ENCODE results near the gene KSR2.

Gene KSR2

DNA sequence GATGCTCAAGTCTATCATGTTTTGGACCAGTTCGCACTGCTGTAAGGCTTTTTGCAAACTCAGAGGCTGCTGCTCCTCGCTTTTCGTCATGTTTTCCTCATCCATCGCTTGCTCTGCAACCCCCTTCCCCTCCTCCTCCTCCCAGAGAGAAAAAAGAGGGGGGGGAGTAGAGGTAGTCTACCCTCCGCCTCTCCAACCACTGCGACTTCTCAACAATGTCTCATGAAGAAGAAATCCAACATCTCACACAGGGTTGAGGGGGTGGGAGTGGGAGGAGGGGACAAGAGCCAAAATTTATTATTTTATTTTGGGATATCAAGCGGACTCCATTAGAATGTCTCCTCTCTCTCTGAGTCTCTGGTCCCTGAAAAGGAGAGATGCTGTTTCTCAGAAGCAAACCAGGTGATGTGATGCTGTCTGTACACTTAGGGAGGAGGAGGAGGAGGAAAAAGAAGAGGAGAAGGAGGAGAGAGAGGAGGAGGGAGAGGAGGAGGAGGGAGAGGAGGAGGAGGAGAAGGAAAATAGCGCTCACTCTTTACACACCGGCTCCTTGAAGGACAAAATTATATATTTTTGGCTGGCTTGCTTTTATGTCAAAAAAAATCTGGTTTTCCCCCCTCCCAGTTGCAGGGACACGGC is 520 bp downstream of the KSR2 start:
- no peak for DNase-seq (ENCODE audit: low spot score)
- FAIRE-seq: no peak

DNA sequence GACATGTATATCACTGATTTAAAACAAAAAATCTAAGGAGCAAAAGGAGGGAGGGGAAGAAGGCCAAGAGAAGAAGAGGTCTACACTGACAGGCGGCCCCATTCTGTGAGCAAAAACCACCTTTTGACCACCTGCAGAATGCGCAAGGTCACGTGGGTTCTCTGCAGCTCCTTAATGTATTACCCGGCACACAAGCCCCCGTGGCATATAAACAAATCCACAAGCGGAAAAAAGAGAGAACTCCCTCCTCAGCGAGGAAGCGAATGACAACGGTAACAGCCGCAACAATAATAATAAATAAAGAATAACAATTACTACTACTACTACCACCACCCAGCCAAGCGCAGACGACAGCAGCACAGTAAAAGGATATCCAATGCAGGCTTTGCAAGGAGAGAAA is 1.3 kb downstream of the KSR2 start:
- no peak for FAIRE-seq

DNA sequence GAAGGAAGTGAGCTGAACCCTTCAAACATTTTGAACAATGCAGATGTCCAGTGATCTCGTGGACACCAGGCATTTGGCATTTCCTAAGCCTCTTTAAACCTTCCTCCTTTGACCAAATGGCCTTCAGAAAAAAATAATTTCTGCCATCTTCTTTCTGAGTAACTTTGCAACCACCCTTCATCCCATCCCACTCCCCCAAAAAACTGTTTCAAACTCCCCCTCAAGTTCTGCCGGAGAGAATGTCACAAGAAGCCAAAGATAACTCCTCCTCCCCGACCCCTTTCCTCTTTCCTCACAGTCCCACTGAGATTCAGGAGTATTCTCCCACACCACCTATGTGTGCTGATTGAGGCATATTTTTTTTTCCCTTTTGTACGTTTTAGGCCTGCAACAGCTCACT is 1.7 kb downstream of the KSR2 start:
- FAIRE-seq (no peak), DNase-seq (ENCODE audit: low spot score) (no peak)

More for the DNA sequence above, 1.3 kb downstream of the KSR2 start:
- no peak for DNase-seq (ENCODE audit: low spot score)

DNA sequence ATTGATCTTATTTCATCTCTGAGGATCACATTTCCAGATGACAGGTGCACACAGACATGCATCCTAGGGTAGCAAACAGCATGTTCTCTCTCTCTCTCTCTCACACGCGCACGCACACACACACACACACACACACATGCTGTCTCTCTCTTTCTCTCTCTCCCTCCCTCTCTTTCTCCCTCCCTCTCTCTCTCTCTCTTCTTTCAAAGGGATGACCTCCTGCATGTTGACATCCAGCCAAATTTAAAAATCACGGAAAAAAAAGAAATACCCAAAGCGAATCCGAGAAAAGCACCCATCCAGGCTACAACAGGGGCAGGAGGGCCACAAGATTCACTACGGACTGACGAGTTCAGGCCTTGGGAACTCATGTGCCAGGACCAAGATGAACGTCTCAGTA is 2.3 kb downstream of the KSR2 start:
- no peak for DNase-seq (ENCODE audit: low spot score)
- FAIRE-seq: no peak

DNA sequence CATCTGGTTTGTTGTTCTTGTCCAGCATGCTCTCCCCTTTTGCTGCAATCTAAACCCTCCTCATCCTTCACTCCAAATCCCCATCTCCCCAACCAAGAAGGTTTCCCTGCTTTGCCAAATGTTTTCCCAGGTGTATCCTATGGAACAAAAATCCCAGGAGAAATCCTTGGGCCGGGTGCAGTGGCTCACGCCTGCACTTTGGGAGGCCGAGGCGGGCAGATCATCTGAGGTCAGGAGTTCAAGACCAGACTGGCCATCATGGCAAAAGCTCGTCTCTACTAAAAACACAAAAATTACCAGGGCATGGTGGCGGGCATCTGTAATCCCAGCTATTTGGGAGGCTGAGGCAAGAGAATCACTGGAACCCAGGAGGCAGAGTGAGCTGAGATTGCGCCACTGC is 5.0 kb downstream of the KSR2 start:
- no peak for FAIRE-seq

DNA sequence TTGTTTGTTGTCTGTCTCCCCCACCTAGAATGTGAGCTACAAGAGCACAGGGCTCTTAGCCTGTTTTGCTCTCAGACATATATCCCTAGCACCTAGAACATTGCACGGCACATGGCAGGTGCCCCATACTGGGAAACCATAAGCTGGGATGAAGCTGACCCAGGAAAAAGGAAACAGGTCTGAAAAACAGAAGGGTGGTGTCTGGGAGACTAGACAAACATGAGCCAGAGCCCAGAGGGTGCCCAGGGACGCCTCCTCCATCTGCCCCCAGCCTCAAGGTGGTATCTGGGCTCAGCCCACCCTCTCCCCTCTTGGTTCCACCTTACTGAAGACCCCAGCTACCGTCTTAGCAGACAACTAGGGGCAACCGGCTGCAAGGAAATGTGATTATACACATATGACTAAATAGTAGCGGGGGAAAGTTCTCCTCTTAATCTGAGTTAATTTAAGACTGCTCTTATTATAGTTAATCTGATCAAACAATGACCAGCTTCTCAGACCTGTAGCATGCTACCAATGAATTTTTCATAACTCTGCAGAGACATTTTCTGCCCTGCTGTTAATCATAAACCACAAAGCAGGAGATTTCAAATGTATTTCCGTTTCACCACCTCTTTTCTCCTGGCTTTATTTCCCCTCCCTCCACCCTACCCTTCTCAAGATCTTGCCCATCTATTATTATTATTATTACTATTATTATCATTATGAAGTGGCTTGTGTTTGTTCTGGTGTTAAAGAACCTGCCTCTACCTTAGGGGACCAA is 31.9 kb downstream of the KSR2 start:
- FAIRE-seq (no peak), DNase-seq (ENCODE audit: low spot score) (no peak)

More for the DNA sequence above, 5.0 kb downstream of the KSR2 start:
- no peak for DNase-seq (ENCODE audit: low spot score)

DNA sequence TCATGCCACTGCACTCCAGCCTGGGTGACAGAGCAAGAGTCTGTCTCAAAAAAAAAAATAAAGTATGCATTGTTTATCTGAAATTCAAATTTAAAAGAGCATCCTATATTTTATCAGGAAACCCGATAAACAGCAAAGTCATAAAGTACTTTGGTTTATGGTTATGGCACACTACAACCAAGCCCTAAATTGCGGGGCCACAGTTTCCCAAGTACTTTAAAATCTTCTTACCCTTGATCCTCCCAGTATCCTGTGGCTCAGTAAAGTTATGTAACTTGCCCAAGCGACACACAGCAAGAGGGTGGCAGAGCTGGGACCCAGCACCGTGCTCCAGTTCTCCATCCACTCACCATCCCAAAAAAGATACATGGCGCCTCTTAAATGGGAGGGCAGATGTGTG is 35.2 kb downstream of the KSR2 start:
- DNase-seq (ENCODE audit: low spot score) (no peak), FAIRE-seq (no peak)

DNA sequence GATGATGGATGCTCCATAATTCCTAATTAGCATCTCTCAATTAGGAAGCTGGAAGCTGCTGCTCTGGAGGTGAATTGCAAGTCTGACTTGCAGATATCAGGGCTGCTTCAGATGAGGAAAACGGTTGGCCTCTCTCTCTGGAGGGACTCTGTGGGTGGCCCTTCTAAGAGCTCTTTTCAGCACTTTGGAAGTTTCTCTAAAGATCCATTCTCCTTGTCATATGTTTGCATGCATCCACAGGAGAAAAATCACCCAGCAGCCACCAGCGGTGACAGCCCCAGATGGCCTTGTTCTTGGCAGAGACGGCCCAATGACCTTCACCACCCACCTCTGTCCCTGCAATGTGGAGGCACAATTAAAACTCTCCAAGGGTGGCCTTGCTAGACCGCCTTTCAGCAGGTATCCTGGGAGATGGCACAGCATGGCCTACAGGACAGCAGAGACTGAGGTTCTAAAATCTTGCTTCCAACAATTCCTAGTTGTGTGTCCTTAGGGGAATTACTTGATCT is 42.3 kb downstream of the KSR2 start:
- no peak for DNase-seq (ENCODE audit: low spot score)
- no peak for FAIRE-seq

DNA sequence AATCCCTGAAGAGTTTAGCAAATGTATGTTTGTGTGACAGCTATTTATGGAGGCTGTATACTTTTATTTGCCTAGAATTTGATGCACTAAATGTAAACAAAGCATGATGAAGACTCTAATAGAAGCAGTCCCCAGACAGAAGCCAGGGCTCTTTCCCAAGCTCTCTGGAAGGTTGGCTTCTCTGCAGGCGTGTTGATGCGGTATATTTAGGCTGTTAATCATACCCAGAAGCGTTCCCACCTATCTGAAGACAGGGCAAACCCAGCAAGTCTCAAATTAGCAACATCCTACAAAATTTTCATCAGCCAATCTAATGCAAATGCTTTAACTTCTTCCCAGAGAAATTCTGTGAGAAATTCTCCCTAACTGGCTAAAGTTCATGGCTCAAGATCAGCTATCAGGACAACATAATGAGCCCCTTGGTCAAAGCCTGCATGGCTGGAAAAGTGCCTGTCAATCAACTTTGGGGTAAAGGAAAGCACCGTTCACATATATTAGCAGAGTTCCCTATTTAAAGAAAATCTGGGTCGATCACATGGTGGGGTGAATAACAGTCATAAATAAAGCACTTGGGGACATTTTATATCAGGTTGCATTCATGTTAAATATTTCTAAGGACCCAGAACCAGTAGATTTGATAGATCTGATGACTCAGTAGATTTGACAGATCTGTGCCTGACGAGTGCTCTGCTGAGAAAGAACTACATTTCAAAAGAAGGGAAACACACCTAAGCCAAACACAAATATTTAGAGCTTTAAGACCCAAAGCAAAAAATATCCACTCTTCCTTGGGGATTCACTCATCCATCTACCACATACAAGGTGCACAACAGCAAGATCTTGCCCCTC is 46.6 kb downstream of the KSR2 start:
- DNase-seq (ENCODE audit: low spot score): no peak
- no peak for FAIRE-seq

DNA sequence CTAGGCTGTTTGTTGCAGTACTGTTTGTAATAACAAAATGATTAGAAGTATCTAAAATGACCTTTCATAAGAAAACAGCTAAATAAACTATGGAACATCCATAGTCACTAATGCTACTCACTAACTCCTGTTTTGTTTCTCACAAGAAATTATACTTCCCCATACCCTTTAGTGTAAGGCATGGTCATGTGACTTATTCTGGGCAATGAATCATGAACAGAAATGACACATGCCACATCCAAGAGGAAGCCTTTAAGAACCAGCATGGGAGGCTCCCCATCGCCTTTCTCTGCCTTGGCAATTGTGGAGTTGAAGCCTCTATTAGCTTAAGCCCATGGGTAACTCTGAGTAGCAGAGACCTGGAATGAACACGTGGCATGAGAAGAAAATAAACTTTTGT is 49.3 kb downstream of the KSR2 start:
- FAIRE-seq (no peak), DNase-seq (ENCODE audit: low spot score) (no peak)

DNA sequence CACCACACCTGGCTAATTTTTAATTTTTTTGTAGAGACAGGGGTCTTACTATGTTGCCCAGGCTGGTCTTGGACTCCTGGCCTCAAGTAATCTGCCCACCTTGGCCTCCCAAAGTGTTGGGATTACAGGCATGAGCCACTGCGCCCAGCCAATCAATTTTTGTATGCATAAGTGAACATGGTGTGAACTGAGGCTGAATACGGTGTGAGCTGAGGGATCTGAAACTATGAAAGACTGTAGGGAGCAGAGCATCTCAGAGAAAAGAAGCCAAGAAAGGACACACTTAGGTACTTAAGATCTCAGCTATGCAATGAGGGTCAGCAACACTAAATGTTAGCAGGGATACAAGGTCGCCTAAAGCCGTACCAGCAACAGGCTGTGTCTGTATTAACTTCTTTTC is 54.1 kb downstream of the KSR2 start:
- FAIRE-seq (no peak), DNase-seq (ENCODE audit: low spot score) (no peak)

DNA sequence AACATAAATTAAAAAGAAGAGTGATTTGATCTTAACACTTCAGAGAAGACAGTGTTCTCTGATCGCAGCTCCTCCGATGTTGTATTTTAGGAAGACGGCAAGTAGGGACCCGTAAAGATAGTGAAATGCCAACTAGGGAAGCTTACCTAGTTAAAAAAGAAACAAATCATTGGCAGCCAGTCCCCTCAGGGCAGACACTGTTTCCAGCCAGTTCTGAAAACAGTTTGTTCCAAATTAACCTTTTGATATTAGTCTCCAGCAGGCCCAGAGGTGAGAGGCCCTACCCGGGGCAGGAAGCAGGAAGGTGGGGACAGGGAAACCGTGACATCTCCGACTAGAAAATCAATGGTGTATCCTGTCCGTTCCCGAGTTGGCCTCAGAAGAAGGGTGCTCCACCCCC is 56.0 kb downstream of the KSR2 start:
- no peak for DNase-seq (ENCODE audit: low spot score)
- FAIRE-seq: no peak

DNA sequence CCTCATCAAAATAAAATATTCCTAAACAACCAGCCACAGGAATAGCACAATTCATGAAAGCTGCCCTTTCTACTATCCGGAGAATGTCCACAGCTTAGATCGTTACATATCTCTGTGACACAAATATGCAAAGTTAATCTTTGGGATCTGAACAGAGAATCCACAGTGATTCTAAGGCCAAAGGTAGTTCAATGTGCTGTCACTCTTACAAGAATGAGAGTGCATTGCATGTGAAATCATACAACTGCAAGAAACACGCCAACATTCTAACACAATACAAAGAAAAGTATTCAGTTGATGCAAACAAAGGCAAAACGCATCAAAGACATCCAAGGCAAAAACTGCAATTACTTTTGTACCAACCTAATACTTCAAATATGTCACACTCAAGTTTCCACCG is 60.4 kb downstream of the KSR2 start:
- FAIRE-seq: no peak
- DNase-seq (ENCODE audit: low spot score): no peak

DNA sequence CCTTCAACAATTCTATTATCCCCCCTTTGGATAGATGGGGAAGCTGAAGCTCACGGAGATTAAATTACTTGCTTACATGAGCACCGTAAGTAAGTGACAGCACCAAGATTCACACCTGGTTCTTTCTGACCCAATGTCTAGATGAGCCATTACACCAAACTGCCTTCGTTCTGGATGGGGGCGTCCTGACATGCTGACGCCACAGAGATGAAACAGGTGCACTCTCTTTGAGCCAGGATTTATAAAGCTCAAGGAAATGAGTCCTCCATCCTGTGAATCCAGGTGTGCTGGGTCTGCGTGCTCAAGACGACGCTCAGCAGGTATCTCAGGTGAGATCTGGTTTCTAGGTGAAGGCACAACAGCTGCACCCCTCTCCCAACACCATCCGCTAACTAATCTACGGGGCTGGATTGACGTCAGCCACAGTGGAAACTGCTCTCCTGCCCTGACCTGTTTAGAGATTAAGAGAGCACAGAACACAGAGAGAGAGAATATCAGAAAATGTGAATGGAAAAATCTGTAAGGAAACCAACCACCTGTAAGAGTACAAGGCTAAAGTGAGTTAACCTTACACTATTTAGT is 61.6 kb downstream of the KSR2 start:
- FAIRE-seq: no peak
- no peak for DNase-seq (ENCODE audit: low spot score)

DNA sequence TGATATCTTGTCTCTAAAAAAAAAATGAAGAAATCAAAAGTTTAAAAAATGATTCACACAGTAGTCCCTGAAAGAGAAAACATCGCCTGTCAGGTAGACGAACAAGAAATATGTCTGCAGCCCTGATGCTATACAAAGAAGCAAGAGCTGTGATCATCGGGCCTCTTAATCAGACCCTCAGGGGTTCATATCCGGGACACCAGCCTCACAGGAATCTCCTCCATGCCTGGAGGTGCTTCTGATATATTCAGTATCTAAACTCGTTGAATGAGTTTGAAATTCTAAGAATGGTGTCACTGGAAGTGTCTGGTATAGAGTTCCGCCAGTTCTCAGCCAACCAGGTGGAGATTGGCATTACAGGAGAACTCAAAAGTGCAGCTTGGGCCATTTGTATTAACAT is 64.7 kb downstream of the KSR2 start:
- no peak for DNase-seq (ENCODE audit: low spot score)

DNA sequence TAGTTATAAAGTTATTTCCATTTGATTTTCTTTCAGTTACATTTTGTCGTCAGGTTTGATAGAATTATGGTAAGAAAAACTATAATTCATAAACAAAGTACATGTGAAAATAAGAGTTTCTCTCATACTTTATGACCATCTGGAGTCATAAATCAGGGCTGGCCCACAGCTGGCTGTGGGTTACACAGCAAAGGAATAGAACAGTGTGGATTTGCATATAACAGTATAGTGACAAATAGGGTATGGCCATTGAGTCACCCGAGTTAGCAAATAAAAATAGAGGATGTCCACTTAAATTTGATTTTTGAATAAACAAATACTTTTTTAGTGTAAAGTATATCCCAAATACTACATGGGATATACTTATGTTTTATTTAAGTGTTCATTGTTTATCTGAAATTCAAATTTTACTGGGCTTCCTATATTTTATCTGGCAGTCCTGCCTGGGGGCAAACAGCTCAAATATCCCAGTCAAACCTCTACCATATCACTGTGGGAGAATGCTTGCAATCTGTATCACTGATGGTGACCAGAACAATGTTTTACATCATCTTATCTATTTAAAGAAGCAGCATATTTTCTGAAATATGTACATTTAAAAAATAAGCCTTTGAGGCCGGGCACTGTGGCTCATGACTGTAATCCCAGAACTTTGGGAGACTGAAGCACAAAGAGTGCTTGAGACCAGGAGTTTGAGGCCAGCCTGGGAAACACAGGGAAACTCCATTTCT is 65.5 kb downstream of the KSR2 start:
- FAIRE-seq: no peak
- DNase-seq (ENCODE audit: low spot score): no peak

More for the DNA sequence above, 64.7 kb downstream of the KSR2 start:
- FAIRE-seq: no peak

DNA sequence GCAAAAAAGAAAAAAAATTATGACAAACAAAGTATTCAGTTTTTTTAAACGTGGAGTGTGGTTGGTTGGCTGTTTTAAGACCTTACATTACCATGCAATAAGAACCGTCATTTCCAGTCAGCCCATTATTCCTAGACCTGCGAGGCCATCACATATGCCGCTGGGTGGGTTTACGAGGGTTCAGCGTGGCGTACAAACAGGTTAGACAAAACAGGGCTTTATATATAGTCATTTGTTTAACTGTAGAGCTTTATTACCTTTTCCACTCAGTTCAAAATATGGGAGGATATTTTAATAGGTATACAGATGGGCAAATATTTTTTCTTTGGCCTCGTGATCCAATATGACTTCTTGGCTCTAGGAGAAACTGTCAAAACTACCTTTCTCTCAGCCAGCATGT is 67.2 kb downstream of the KSR2 start:
- no peak for FAIRE-seq

DNA sequence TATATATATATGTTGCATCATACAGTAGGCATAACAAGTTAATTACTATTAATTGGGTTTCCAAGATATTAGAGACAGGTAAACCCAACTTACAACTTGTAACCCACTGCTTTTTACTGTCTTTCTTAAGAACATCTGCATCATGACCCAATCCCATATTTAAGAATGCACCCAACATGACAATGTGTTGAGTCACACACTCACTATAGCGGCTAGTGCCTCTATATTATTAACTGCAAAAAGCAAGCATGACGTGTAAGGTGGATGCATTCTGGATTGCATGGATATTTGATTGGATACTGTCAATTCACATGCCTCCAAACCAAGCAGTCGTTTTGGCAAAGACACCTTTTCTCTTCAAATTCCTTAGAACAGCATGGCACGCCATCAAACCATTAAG is 68.2 kb downstream of the KSR2 start:
- no peak for FAIRE-seq
- DNase-seq (ENCODE audit: low spot score): peak; percentile 26

More for the DNA sequence above, 67.2 kb downstream of the KSR2 start:
- no peak for DNase-seq (ENCODE audit: low spot score)

DNA sequence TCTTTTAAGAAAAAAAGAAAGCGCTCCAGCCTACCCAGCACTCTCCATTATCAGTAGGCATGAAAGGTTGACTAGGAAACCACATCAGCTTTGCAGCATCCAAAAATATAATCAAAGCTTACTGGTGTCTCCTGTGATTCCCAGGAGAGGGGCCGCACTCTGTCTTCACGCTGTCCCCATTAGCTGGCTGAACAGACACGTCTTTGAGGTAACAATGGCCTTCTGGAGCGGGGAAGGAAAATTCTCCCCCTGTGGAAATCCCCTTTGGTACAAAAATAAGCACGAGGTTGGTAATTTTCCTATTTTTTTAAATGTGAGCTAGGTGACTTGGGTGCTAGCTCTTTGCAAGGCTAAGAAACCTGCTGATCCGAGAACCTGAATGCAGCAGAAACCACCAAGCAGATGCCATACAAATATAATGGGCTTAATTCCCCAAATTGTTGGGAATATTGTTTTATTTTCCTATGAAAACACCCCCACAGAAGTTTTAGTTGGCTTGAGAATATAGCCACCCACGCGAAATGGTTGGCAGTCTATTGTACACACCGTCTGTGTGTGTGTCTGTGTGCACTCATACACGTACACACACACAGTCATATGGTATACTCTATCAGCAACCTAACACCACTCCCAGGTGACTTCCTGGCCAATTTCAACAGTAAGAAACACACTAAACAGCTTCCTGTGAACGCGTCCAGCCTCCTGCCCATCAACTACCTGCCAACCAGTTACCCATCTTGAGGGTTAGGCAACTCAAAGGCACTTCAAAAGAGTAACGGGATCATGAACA is 71.2 kb downstream of the KSR2 start:
- no peak for FAIRE-seq
- DNase-seq (ENCODE audit: low spot score): no peak

DNA sequence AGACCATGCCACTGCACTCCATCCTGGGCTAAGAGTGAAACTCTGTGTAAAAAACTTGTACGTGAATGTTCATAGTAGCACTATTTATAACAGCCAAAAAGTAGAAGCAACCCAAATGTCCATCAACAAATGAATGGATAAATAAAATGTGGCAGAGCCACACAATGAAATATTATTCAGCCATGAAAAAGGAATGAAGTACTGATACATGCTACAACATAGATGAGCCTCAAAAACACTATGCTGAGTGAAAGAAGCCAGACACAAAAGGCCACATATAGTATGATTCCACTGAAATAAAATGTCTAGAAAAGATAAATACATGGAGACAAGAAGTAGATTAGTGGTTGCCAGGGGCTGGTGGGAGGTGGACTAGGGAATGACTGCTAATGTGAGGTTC is 72.8 kb downstream of the KSR2 start:
- DNase-seq (ENCODE audit: low spot score) (no peak), FAIRE-seq (no peak)
